HEK293T (cell line): ENCODE measurements around the gene PITPNC1.
"Not testable (repeated sequence)": the region's sequence is repeated elsewhere in the genome, so short reads cannot be mapped to it uniquely, and the experiment has no call there.

Source experiments
- CTCF ChIA-PET: fragments of 350-600 bp; formaldehyde crosslinking; extraction: SDS; loops from one replicate; lab custom pipeline; 2021; ENCODE audit warnings: antibody characterized with exemption, inconsistent platforms; lab: Yijun Ruan, JAX
- POLR2A ChIA-PET: fragments of 350-600 bp; formaldehyde crosslinking; extraction: SDS; loops from one replicate; lab custom pipeline; 2020; ENCODE audit warnings: antibody characterized with exemption, inconsistent platforms; lab: Yijun Ruan, JAX
- DNase-seq: peaks from one replicate; pipeline ENCODE4 v3.0.0; 2012; ENCODE audit warnings: mixed read lengths; ENCODE audit errors: extremely low spot score
- ARNT ChIP-seq: fragments of 450-650 bp; IDR thresholded peaks from 2 replicates; pipeline ENCODE4 v1.6.1; 2017; ENCODE audit warnings: mild to moderate bottlenecking
- BHLHE40 ChIP-seq: fragments of 450-650 bp; IDR thresholded peaks from 2 replicates; pipeline ENCODE4 v1.6.1; 2016; ENCODE audit warnings: mild to moderate bottlenecking, moderate library complexity, borderline replicate concordance
- CTBP1 ChIP-seq: fragments of 450-650 bp; IDR thresholded peaks from 2 replicates; pipeline ENCODE4 v1.6.1; 2016; ENCODE audit warnings: borderline replicate concordance
- ELF4 ChIP-seq: fragments of 450-650 bp; IDR thresholded peaks from 2 replicates; pipeline ENCODE4 v1.6.1; 2017; ENCODE audit warnings: antibody characterized with exemption
- FOXA1 ChIP-seq: fragments of 450-650 bp; IDR thresholded peaks from 2 replicates; pipeline ENCODE4 v1.6.1; 2016; ENCODE audit warnings: mild to moderate bottlenecking
- FOXK2 ChIP-seq: fragments of 450-650 bp; IDR thresholded peaks from 2 replicates; pipeline ENCODE4 v1.6.1; 2016; ENCODE audit warnings: mild to moderate bottlenecking
- FOXM1 ChIP-seq: fragments of 450-650 bp; IDR thresholded peaks from 2 replicates; pipeline ENCODE4 v1.6.1; 2017; ENCODE audit warnings: mild to moderate bottlenecking, borderline replicate concordance
- HDGF ChIP-seq: fragments of 450-650 bp; IDR thresholded peaks from 2 replicates; pipeline ENCODE4 v1.6.1; 2017; ENCODE audit warnings: antibody characterized with exemption, borderline replicate concordance
- L3MBTL2 ChIP-seq: fragments of 450-650 bp; conservative IDR thresholded peaks from 2 replicates; pipeline ENCODE4 v1.6.1; 2016; ENCODE audit warnings: mild to moderate bottlenecking
- LEF1 ChIP-seq: fragments of 450-650 bp; IDR thresholded peaks from 2 replicates; pipeline ENCODE4 v1.6.1; 2017; ENCODE audit warnings: mild to moderate bottlenecking, borderline replicate concordance
- NFRKB ChIP-seq: fragments of 450-650 bp; IDR thresholded peaks from 2 replicates; pipeline ENCODE4 v1.6.1; 2016; ENCODE audit warnings: mild to moderate bottlenecking, moderate library complexity
- PKNOX1 ChIP-seq: fragments of 450-650 bp; IDR thresholded peaks from 2 replicates; pipeline ENCODE4 v1.6.1; 2016
- SP1 ChIP-seq: fragments of 450-650 bp; IDR thresholded peaks from 2 replicates; pipeline ENCODE4 v1.6.1; 2017
- SUZ12 ChIP-seq: fragments of 450-650 bp; IDR thresholded peaks from 2 replicates; pipeline ENCODE4 v1.6.1; 2016; ENCODE audit warnings: mild to moderate bottlenecking
- TARDBP ChIP-seq: fragments of 450-650 bp; IDR thresholded peaks from 2 replicates; pipeline ENCODE4 v1.6.1; 2016
- ZNF384 ChIP-seq: fragments of 450-650 bp; IDR thresholded peaks from 2 replicates; pipeline ENCODE4 v1.6.1; 2016

PITPNC1 gene

GRCh38 chr17:67381929-67382257 lies 4.8 kb downstream of the PITPNC1 start:
- TF ChIP-seq SUZ12, result no peak
- no peak for TF ChIP-seq FOXA1
- TF ChIP-seq ZNF384, result no peak
- TF ChIP-seq L3MBTL2, result no peak
- TF ChIP-seq FOXK2, result no peak
- TF ChIP-seq TARDBP, result no peak
- TF ChIP-seq ARNT, result no peak
- no peak for TF ChIP-seq BHLHE40
- TF ChIP-seq FOXM1, result no peak
- no peak for TF ChIP-seq SP1
- no peak for TF ChIP-seq CTBP1
- TF ChIP-seq PKNOX1, result no peak
- no peak for TF ChIP-seq ELF4
- ChIA-PET CTCF (no interaction called here), POLR2A (no interaction called here)
- no peak for DNase-seq

- CTCF ChIA-PET, result no interaction called here
- TF ChIP-seq FOXK2, result no peak
- no peak for TF ChIP-seq ARNT
- TF ChIP-seq PKNOX1, result no peak
- no peak for TF ChIP-seq ZNF384
- DNase-seq, result no peak
- POLR2A ChIA-PET, result interaction anchor here (1.0 kb wide), 1 partner anchor 216 kb away, joined by 3 read pairs; no protein-coding TSS in a partner anchor
Measured at GRCh38 chr17:67385122-67385988, 8.3 kb downstream of the PITPNC1 start.

- CTCF ChIA-PET, result interaction anchor here (0.6 to 3.9 kb wide), 7 partner anchors 9 to 388 kb away, joined by 3 to 17 read pairs (median 3); partner anchors contain the start of gene PITPNC1
- TF ChIP-seq FOXA1 (no peak), PKNOX1 (no peak), ELF4 (no peak), HDGF (no peak), TARDBP (no peak), ARNT (no peak), FOXM1 (no peak), BHLHE40 (no peak)
- peak; percentile 74 for DNase-seq
- POLR2A ChIA-PET, result no interaction called here
Measured at GRCh38 chr17:67386965-67387551, 10.0 kb downstream of the PITPNC1 start.

- POLR2A ChIA-PET, result not testable (repeated sequence)
Measured at GRCh38 chr17:67388536-67388935, 11.5 kb downstream of the PITPNC1 start.

GRCh38 chr17:67388986-67389385 lies 11.9 kb downstream of the PITPNC1 start:
- CTCF ChIA-PET, result interaction anchor here (0.5 to 3.9 kb wide), 4 partner anchors 11 to 275 kb away, joined by 3 to 17 read pairs (median 5); partner anchors contain the start of gene PITPNC1
- DNase-seq, result no peak
- TF ChIP-seq HDGF, result no peak
- no peak for TF ChIP-seq NFRKB
- POLR2A ChIA-PET, result no interaction called here

More at GRCh38 chr17:67388536-67388935, 11.5 kb downstream of the PITPNC1 start:
- CTCF ChIA-PET, result interaction anchor here (3.9 kb wide), 1 partner anchor 11 kb away, joined by 17 read pairs; the partner anchor contains the start of gene PITPNC1
- DNase-seq, result not testable (repeated sequence)

GRCh38 chr17:67390006-67390645 lies 13.0 kb downstream of the PITPNC1 start:
- no peak for DNase-seq
- POLR2A ChIA-PET, result no interaction called here
- CTCF ChIA-PET, result interaction anchor here (0.6 to 3.9 kb wide), 4 partner anchors 12 to 181 kb away, joined by 3 to 17 read pairs (median 6); partner anchors contain the start of gene PITPNC1
- TF ChIP-seq FOXM1, result no peak
- no peak for TF ChIP-seq HDGF
- no peak for TF ChIP-seq TARDBP
- TF ChIP-seq LEF1, result no peak
- TF ChIP-seq NFRKB, result no peak
- TF ChIP-seq ELF4, result no peak
- TF ChIP-seq FOXA1, result no peak
